ENCODE measurements around the gene COG4.

The COG4 gene

GRCh38 chr16:70480127-70481105, 42.9 kb downstream of the COG4 start:
- DNase-seq (ENCODE audit: low spot score), result no peak

GRCh38 chr16:70478912-70479341, 44.4 kb downstream of the COG4 start:
- DNase-seq (ENCODE audit: low spot score), result peak; percentile 35

- DNase-seq (ENCODE audit: low spot score), result no peak
Observed at GRCh38 chr16:70478169-70478568, 45.2 kb downstream of the COG4 start.

GRCh38 chr16:70476272-70477020, 46.9 kb downstream of the COG4 start:
- peak; percentile 95 for DNase-seq (ENCODE audit: low spot score)

GRCh38 chr16:70475054-70475871, 48.1 kb downstream of the COG4 start:
- DNase-seq (ENCODE audit: low spot score), result no peak

GRCh38 chr16:70474320-70475053, 48.9 kb downstream of the COG4 start:
- DNase-seq (ENCODE audit: low spot score), result no peak

- DNase-seq (ENCODE audit: low spot score), result no peak
Observed at GRCh38 chr16:70473446-70474319, 49.7 kb downstream of the COG4 start.

GRCh38 chr16:70472786-70473433, 50.4 kb downstream of the COG4 start:
- no peak for DNase-seq (ENCODE audit: low spot score)

- DNase-seq (ENCODE audit: low spot score), result peak; percentile 43
Observed at GRCh38 chr16:70470927-70471341, 52.4 kb downstream of the COG4 start.

GRCh38 chr16:70470141-70470926, 53.0 kb downstream of the COG4 start:
- no peak for DNase-seq (ENCODE audit: low spot score)

GRCh38 chr16:70468776-70469525, 54.4 kb downstream of the COG4 start:
- no peak for DNase-seq (ENCODE audit: low spot score)

- no peak for DNase-seq (ENCODE audit: low spot score)
Observed at GRCh38 chr16:70467608-70468007, 55.7 kb downstream of the COG4 start.

- DNase-seq (ENCODE audit: low spot score), result no peak
Observed at GRCh38 chr16:70467113-70467512, 56.2 kb downstream of the COG4 start.

- DNase-seq (ENCODE audit: low spot score), result no peak
Observed at GRCh38 chr16:70466805-70467076, 56.6 kb downstream of the COG4 start.

- DNase-seq (ENCODE audit: low spot score), result no peak
Observed at GRCh38 chr16:70465999-70466804, 57.2 kb downstream of the COG4 start.

- no peak for DNase-seq (ENCODE audit: low spot score)
Observed at GRCh38 chr16:70463235-70463634, 60.1 kb downstream of the COG4 start.

GRCh38 chr16:70460737-70461261, 62.6 kb downstream of the COG4 start:
- DNase-seq (ENCODE audit: low spot score), result peak; percentile 42

Data from AG08395 (cell line).